OCI-LY3 (cell line): ENCODE results near the gene KIF1C.

ENCODE experiments used
- CTCF ChIP-seq: fragments of 200-600, 300-600 bp; sonication (generic); IDR thresholded peaks from 2 replicates; pipeline ENCODE4 v1.5.1; 2014; ENCODE audit warnings: antibody characterized with exemption, low read length, low read depth
- EZH2phosphoT487 ChIP-seq: fragments of 200-600 bp; shearing (Covaris generic); IDR thresholded peaks from 2 replicates; pipeline ENCODE4 v1.6.1; 2018; ENCODE audit warnings: antibody characterized with exemption, mixed run types, low read depth

- no peak for TF ChIP-seq CTCF
- TF ChIP-seq EZH2phosphoT487, result no peak
Observed at GRCh38 chr17:4997302-4998026, at the start of gene KIF1C, which contains the start of gene INCA1.
